Measurements from ENCODE around the gene RAB3GAP1.
"Not testable (repeated sequence)": the region's sequence is repeated elsewhere in the genome, so short reads cannot be mapped to it uniquely, and the experiment has no call there.

Gene RAB3GAP1

DNA sequence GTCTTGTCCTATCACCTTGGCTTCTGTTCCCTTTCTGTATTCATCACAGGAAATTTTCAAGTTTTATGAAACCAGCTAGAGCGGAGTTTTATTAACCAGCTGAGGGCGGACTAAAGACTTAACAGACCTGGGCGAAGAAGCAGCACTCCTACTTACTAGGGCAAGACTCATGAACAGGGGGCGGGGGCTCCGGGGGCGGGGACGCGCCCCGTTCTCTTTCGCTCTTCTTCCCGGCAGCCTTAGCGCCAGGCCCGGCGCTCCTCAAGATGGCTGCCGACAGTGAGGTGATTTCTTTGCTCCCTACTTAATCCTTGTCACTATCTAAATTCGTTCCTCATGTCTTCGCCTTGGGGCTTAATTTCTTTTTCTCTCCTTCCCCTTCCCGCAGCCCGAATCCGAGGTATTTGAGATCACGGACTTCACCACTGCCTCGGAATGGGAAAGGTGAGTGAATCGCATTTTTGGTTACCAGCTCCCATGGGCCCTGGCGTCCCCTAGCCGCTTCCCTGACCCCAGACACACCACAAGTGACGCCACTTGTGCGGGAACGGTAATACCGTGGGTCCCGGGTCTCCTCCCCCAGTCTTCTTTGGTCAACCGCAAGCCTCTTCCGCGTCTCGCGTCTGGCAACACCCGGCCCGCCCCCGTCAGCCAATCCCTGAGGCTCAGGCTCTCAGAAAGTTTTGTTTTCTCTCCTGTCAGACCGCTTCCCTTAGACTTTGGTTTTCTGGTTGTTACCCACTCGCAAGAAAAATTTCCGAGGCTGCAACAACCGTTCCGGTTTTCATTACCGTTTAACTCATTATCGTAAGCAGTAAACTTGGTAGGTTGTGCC, at the start of gene RAB3GAP1:
TSS of gene RAB3GAP1 (plus strand) at position 251 of the 835 bp plus-strand sequence. CDS start at position 267, 16 bp downstream.
- DNase-seq (ENCODE audit: low spot score), result peak; percentile 88

DNA sequence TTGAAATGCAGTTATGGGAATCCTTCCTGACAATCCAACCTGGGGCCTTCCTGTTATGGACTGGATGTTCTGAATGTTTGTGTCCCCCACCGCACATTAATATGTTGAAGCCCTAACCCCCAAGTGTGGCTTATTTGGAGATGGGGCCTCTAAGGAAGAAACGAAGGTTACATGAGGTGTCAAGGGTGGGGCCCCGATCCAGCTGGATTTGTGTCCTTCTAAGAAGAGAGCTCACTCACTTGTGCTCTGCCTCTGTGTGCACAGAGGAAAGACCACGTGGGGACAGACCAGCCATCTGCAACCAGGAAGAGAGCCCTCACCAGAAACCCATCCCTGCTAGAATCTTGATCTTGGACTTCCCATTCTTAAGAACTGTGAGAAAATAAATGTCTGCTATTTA, 49.3 kb upstream of the RAB3GAP1 start:
- DNase-seq (ENCODE audit: low spot score), result no peak

DNA sequence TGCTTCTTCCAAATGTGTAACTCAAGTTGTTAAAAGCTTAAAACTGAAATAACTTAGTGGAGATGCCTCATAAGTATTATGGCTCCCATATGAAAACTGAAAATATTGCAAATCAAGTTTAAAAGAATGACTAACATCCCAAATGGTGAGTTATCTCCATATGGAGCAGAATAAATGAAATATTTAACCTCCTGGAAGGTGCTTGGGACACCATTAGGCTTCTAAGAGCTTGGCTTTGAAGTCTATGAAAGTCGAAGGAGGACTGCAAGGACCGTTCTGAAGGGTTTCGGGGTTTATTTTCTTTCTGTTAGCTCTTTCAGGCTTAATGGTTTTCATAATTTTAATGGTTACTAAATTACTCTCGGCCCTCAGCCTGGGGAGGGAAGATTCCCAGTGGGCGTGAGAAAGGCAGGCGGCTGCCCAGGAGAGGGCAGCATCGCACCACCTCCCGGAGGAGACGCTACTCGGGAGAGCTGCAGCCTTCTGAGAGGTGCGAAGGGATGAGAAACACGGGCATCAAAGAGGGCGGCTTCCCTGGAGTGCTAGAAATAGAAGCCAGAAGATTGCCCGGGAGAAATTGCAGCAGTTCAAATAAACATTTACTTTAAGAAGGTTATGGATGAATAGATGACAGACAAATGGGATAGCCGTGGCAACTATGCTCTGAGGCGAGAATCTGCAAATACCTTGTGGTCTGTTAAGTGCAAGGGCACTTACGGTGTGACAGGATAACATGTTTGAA, 47.9 kb upstream of the RAB3GAP1 start:
- peak; percentile 78 for DNase-seq (ENCODE audit: low spot score)

DNA sequence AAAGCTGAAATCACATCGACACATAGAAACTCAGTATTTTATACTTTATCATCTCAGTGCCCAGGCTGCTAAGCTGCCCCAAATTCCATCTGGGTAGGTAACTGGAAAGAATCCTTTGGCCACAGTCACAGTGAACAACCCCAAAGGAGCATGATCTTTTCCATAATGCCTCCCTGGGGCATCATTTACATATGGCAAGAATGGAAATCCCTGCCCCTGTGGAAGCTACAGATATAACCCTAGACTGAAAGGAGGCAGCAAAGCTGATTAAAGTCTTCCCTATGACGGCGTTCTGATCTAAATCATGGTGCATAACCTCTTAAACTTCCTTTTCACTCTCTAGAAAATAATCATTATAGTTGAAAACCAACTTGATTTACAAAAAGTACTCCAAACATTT, 46.3 kb upstream of the RAB3GAP1 start:
- no peak for DNase-seq (ENCODE audit: low spot score)

DNA sequence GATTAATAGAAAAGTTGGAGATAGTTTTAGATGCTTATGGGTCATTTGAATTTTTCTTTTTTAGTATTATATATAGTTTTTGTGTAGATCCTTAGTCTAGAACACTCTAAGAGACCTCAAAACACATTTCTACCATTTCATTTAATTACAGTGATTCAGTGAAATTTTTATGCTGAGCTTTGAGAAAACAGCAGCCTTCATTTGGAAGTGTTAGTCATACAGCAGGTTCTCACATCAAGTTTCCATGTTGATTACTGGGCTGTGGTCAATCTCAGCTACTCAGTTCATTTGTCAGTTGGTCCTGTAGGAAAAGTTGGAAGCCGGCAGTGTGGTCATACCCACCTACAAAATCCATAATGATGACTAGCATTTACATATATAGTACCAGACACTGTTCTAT, 42.8 kb upstream of the RAB3GAP1 start:
- no peak for DNase-seq (ENCODE audit: low spot score)

DNA sequence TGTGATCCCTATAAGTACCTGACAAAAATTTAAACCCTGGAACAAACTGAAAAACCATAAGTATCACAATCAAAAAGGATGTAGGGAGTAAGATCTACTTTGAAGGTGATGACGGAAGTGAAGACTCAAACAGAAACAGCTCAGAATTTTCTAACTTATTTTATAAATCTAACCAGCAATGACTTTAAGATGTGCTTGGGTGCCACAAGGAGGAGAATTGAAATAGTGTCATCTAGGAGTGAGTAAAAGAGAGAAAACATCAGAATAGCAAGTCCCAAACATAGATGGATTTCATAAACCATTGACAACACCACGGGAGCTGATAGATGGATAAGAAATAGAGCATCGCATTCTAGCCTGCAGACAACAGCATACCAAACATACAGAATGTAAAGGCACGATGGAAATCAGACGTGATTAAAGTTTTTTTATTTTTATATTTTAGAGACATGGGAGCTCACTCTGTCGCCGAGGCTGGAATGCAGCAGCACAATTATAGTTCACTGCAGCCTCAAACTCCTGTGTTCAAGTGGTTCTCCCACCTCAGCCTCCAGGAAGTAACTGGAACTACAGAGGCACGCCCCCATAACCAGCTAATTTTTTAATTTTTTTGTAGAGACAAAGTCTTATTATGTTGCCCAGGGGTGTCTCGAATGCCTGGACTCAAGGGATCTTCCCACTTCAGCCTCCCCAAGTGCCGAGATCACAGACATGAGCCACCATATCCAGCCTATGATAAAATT, 41.7 kb upstream of the RAB3GAP1 start:
- DNase-seq (ENCODE audit: low spot score), result no peak

DNA sequence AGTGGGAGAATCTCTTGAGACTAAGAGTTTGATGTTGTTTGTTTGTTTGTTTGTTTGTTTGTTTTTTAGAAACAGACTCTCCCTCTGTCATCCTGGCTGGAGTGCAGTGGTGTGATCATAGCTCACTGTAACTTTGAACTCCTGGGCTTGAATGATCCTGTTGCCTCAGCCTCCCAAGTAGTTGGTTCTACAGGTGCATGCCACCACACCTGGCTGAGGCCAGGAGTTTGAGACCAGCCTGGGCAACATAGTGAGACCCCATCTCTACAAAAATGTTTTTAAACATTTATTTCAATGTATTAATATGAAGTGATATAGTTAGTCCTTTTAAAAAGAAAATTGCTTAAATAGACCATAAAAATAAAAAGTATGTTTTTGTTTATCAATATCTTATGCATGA, 40.5 kb upstream of the RAB3GAP1 start:
- DNase-seq (ENCODE audit: low spot score), result no peak

DNA sequence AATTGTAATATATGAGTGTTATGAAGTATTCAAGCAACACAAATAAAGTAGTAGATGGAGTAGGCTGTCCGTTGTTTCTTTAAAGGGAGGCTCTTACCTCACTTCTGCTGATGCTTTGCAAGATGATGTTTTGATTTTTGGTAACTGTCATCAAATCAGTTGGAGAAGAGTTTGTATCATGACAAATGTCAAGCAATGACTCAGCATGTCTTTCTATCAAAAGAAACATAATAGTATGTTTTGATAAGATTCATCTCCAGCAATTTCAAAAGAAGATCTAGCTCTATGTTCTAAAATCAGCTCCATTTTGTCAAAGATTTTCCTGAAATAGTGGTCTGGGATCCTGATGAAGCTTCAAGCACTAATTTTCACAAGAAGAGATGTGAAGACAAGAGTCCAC, 30.5 kb upstream of the RAB3GAP1 start:
- DNase-seq (ENCODE audit: low spot score), result no peak

DNA sequence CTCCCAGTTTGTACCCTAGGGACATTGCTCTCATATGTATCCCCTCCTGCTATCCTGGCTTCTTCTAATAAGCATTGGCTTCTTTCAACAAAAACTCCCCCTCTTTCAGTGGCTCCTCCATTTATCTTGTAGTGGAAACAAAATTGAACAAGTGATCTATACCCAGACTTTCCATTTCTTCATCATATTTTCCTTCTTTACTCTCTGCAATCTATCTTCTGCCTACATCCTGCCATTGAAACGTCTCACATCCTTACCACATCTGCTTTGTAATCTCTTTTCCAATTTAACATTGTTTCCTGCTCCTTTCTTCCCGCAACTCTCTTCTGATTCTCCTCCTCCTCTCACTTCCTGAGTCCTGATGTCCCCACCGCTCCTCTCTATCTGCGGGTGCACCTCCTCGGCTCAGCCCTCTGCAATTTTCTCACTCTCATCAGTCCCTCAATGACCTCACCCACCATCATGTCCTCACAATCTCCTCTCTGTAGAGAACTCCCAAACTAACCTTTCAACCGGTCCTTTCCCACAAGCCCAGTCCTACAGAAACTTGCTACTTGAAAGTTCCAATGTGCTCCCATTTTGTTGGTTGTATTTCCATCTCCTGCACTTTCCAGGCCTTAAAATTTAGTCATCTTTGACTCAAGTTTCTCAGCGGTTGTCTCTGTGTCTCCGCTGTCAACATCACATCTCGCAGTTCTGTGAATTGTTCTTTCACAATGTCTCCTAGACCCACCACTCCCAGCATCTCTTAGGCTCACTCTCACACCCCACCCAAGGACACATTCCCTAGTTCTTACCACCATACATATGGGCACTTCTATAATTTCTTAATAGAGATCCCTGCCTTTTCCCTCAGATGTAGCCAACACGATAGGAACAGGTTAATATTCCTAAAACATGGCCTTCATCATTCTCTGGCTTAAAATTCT, 28.9 kb upstream of the RAB3GAP1 start:
- no peak for DNase-seq (ENCODE audit: low spot score)

DNA sequence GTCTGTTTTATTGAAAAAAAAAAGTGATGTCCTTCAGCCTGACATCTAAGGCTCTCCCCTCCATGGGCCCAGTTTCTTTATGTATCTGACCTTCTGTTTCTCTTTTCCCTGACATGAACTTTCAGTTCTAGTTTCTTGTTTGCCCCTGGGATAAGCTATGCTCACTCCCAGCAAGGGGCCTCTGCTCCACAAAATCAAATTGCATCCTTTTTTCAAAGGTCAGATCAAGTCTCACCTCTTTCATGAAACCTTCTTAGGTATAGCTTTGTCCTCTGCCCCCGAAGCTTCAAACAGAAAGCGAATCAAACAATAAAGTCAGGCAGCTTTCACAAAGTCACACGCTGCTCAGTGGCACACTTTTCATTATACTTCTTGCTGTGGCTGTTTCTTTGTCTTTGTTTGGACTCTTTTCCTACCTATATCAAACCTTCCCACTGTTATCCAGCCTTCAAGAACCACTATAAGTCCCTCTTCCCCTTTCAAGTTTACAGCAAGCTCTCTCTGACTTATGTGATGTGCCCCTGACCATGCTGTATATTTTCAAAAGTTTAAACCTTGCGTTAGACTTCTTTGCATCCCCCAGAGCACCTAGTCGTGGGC, 28.1 kb upstream of the RAB3GAP1 start:
- DNase-seq (ENCODE audit: low spot score), result no peak

DNA sequence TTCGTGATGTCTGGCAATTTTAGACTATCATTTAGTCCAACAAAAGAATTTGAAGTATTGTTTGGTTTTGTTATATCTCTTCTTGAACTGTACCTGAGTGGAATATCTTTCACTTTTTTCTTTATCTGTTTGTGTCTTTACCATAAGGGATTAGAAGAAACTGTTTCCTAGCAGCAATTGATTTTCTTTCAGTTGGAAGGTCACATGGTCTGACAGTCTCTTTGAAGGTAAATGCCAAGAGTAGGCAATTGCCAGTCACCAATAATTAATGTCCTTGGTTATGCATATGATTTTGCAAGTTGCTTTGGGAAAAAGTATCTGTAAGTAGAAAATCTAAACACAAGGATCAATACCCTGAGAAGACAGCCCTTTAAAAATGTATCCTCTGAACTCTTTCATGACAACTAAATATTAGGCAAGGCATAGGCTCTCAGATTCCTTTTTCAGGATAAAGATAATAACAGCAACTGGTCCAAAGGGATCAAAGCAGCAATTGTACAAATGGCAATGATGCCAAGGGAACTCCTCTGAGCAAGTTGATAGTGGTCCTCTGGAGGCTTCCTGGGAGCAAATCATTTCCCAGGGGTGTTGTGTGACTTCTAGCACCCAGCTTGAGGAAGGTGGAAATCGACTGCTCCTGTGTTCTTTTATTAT, 22.5 kb upstream of the RAB3GAP1 start:
- no peak for DNase-seq (ENCODE audit: low spot score)

DNA sequence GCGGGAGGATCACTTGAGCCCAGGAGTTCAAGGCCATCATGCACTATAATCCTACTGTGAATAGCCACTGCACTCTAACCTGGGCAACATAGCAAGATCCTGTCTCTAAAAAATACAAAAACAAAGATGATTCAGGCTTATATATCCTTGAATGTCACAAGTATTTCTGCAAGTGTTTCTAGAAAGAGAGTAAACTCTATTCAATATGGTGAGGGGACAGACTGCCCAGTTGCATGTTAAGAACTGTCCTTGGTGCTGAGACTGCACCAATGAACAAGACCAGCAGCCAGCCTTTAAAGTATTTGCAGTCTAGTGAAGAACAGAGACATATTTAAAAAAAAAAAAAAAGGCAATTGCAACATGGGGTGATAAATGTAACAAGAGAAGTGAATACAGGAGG, 21.3 kb upstream of the RAB3GAP1 start:
- DNase-seq (ENCODE audit: low spot score), result peak; percentile 36

DNA sequence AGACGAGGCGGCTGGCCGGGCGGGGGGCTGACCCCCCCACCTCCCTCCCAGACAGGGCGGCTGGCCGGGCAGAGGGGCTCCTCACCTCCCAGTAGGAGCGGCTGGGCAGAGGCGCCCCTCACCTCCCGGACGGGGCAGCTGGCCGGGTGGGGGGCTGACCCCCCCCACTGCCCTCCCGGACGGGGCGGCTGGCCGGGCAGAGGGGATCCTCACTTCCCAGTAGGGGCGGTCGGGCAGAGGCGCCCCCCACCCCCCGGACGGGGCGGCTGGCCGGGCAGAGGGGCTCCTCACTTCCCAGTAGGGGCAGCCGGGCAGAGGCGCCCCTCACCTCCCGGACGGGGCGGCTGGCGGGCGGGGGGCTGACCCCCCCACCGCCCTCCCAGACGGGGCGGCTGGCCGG, 18.9 kb upstream of the RAB3GAP1 start:
- DNase-seq (ENCODE audit: low spot score), result not testable (repeated sequence)

DNA sequence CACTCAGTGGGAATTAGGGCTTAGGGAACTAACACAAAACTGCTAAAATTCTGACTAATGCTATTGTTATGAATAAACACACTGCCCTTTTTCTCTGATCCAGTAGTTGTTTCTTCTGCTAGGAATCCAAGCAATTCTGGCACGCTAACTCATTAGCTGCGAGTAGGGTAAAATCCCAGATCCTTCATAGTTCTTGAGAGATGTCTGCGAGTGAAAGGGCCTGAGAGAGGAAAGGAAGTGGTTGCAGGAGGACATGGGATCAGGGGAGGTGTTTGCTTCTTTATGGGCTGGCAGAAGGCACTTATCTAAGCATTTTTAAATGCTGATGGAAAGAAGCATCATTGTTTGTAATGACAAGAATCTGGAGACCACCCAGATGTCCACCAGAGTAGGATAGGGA, 14.3 kb upstream of the RAB3GAP1 start:
- no peak for DNase-seq (ENCODE audit: low spot score)

DNA sequence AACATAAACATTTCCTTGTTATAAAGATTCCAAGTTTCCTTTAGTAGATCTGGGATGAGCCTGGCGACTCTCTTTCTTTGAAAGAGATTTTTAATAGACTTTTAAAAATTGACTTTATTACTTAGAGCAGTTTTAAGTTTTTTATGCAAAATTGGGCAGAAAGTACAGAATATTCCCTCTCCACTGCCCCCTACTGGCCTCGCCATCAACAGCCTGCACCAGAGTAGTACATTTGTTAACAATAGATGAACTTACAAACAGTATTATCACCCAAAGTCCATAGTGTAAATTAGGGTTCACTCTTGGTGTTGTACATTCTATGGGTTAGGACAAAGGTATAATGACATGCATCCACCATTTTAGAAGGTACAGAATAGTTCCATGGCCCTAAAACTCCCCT, 8.7 kb upstream of the RAB3GAP1 start:
- DNase-seq (ENCODE audit: low spot score), result no peak

DNA sequence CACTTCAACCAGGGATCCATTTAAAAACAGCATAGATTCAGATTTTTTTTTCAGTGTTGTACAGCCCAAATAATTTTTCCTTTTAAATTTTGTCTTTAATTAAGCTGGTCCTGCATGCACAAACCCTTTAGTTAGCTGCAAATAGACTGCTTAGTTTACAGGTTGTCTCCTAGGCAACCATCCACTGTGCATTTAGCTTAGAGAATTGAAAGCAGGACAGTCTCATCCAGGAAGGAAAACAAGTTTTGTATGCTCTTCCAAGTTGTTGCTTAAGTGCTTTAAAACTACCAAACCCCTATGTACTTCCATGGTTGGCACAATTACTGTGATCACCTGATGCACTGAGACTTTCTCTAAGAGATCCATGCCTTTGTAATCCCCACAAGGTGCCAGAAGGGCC, 4.8 kb upstream of the RAB3GAP1 start, which contains the start of gene MAP3K19:
TSS of gene MAP3K19 (minus strand) at position 148 of the 400 bp plus-strand sequence. CDS start 22,800 bp downstream, outside the sequence.
- DNase-seq (ENCODE audit: low spot score), result no peak

DNA sequence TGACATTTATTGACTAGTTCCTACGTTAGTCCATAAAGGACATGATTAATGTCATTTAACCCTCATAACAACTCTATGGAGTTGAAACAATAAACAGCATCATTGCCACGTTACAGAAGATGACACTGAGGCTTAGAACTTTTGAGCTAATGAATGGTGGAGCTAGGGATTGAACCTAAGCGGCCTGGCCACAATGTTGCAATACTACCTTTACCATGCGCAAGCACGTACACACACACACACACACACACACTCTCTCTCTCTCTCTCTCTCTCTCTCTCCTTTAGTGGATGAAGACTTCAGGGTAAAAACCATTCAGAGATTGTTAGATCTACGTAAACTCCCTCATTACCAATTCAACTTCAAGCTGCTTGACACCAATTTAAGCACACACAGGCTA, 4.0 kb upstream of the RAB3GAP1 start:
- no peak for DNase-seq (ENCODE audit: low spot score)

DNA sequence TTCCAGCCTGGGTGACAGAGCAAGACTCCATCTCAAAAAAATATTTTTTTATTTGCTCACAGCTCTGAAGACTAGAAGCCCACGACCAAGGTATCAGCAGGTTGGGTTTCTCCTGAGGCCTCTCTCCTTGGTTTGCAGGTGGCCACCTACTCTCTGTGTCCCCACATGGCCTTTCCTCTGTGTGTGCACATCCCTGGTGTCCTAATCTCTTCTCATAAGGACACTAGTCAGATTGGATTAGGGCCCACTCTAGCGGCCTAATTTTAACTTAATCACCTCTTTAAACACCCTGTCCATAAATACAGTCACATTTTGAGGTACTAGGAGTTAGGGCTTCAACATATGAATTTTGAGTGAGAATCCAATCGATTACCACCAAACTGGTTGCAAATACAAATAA, 2.0 kb upstream of the RAB3GAP1 start:
- no peak for DNase-seq (ENCODE audit: low spot score)

DNA sequence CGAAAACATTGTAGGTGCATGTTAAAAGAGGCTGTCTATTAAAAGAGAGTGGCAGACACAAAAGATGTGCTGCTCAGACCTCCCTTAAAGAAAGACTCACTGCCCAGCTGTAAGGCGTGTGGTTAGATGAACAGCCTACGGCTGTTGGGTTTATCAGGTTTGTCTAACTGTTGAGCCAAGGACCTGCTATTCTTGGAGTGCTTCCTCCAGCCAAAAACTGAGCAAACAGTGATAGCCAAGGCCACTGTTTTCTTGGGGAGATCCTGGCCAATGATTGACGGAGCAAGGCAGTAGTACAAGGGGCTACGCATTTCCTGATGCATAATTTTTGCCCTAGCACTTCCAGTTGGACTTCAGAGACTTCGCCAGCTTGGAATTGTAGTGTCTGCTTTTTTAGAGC, 1.4 kb upstream of the RAB3GAP1 start:
- DNase-seq (ENCODE audit: low spot score), result no peak

DNA sequence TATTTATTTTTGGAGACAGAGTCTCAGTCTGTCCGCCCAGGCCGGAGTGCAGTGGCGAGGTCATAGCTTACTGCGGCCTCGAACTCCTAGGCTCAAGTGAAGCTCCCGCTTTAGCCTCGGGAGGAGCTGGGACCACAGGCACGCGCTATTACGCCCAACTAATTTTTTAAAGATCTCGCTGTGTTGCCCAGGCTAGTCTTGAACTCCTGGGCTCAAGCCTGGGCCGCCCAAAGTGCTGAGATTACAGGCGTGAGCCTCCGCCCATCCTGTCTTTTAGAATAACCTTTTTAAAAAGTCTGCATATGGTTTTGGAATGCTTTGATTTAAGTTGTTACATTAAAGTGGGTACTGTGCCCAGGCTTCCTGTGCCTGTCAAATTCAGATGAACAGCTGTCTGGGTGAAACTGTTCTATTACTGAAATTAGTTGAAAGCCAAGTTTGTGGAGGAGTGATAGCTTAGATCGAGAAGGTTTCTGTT, 944 bp downstream of the RAB3GAP1 start:
- no peak for DNase-seq (ENCODE audit: low spot score)

All from hepatic stellate cell (primary cell).